Fibroblast of lung (primary cell): ENCODE measurements around the gene VWF. TPM values are rescaled to one million over a fixed set of nuclear protein-coding genes. Genes with fewer than 3 reads are reported as not detected.

Experiments used
- DNase-seq, 2 donors: peaks; one replicate each; pipeline versions ENCODE4 v3.0.0 to v3.0.0-alpha.2; 2010; ENCODE audit warnings: low read depth in 2 of 2
- H2AFZ ChIP-seq: 2 replicates; pipeline ENCODE4 v1.5.1; 2012; ENCODE audit warnings: low read length, control low read depth, inconsistent platforms
- H3K27ac ChIP-seq: 2 replicates; pipeline ENCODE4 v1.5.1; 2011; ENCODE audit warnings: low read length, control low read depth; ENCODE audit not compliant: insufficient read depth
- H3K27me3 ChIP-seq: 2 replicates; pipeline ENCODE4 v1.5.1; 2011; ENCODE audit warnings: mild to moderate bottlenecking, low read length; ENCODE audit not compliant: control insufficient read depth, insufficient read depth
- H3K36me3 ChIP-seq: 2 replicates; pipeline ENCODE4 v1.5.1; 2011; ENCODE audit warnings: low read length; ENCODE audit not compliant: control insufficient read depth, insufficient read depth
- H3K4me1 ChIP-seq: 2 replicates; pipeline ENCODE4 v1.5.1; 2011; ENCODE audit warnings: low read length; ENCODE audit not compliant: control insufficient read depth, insufficient read depth; ENCODE audit errors: extremely low read depth
- H3K4me2 ChIP-seq: 2 replicates; pipeline ENCODE4 v1.5.1; 2011; ENCODE audit warnings: low read length, control low read depth; ENCODE audit not compliant: insufficient read depth; ENCODE audit errors: extremely low read depth
- H3K4me3 ChIP-seq, 4 experiments: fragments of 200-600 bp in 1 of 4; sonication (generic) in 1 of 4; replicated peaks in 1 of 4; 2 replicates each; pipeline ENCODE4 v1.5.1; 2011 to 2016; ENCODE audit warnings: low read length in 4 of 4, low read depth in 3 of 4, mild to moderate bottlenecking in 3 of 4, control low read depth in 2 of 4, inconsistent platforms in 1 of 4, mixed read lengths in 1 of 4; ENCODE audit not compliant: insufficient read depth in 1 of 4; ENCODE audit errors: control extremely low read depth in 1 of 4
- H3K79me2 ChIP-seq: 2 replicates; pipeline ENCODE4 v1.5.1; 2012; ENCODE audit warnings: mild to moderate bottlenecking, low read length, inconsistent platforms; ENCODE audit not compliant: control insufficient read depth, insufficient read depth
- H3K9ac ChIP-seq: 2 replicates; pipeline ENCODE4 v1.5.1; 2011; ENCODE audit warnings: mild to moderate bottlenecking, low read length, control low read depth; ENCODE audit not compliant: insufficient read depth
- H3K9me3 ChIP-seq: 2 replicates; pipeline ENCODE4 v1.5.1; 2012; ENCODE audit warnings: low read depth, low read length; ENCODE audit not compliant: control insufficient read depth, insufficient read depth
- H4K20me1 ChIP-seq: 2 replicates; pipeline ENCODE4 v1.5.1; 2011; ENCODE audit warnings: low read length; ENCODE audit not compliant: control insufficient read depth, insufficient read depth; ENCODE audit errors: extremely low read depth
- EZH2 ChIP-seq: IDR thresholded peaks from 2 replicates; pipeline ENCODE4 v1.5.1; 2012; ENCODE audit warnings: low read length, control low read depth, mild to moderate bottlenecking; ENCODE audit errors: missing control alignments
- polyA plus RNA-seq, 2 donors: library from polyadenylated mRNA; depleted of rRNA in 1 of 2; stranded (reverse) in 1 of 2; unstranded in 1 of 2; fragments of >200 nt; gene quantifications; 2 replicates each; pipeline ENCODE4 v1.2.1, GENCODE V29; 2011 to 2012; ENCODE audit warnings: missing spikeins in 1 of 2
- total RNA-seq: library from RNA; depleted of rRNA; stranded (reverse); fragments of >200 nt; gene quantifications from 2 replicates; pipeline ENCODE4 v1.2.1, GENCODE V29; 2014
- TF ChIP-seq, protein P1 (sequence below), 2 donors: IDR thresholded peaks in 1 of 2; conservative IDR thresholded peaks in 1 of 2; 1 replicate in 1 of 2; 2 replicates in 1 of 2; pipeline ENCODE4 v1.5.1; 2011 to 2012; ENCODE audit warnings: low read length in 2 of 2, control low read depth in 1 of 2, inconsistent platforms in 1 of 2, low read depth in 1 of 2, mild to moderate bottlenecking in 1 of 2

The VWF gene
- total and polyA plus RNA-seq, 2 donors (not counting 1 experiment from before 2014, with no cell fraction given) = 0.15 to 1.7 TPM

DNA sequence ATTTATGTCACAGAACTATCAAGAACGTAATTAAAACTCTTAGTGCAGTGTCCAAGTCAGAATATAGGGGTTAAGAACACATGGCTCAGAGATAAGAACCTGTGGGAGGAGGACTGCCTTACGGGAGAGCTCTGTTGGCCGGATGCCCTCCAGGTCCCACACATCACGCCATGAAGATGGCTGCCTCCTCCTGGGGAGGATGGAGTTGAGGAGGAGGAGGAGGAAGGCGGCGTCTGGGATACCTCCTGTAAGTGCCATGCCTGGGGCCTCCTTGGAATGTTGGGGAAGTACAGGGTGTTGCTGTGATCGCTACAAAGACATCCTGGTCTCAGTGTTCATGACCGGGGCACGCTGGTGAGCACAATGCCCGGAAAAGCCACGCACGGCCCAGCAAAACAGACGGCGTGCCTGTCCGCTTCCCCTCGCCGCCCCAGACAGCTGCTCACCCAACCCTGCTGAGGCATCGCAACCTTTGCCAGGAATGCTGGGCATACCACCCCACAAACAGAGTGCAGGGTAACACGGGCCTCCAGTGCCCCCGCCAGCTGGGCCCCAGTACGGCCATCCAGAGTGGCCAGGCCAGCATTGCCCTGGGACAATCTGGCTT is 47.0 kb upstream of the VWF start:
- Histone ChIP-seq H3K4me1 (peaks cover 15% of the 10 kb centered on the region), H3K9ac (no peak overlapping the region), H3K4me2 (no peak overlapping the region), H4K20me1 (no peaks in the 10 kb centered on the region), H3K79me2 (no peaks in the 10 kb centered on the region), H3K4me3 (no peak overlapping the region), H3K27me3 (no peaks in the 10 kb centered on the region), H3K27ac (no peak overlapping the region), H3K9me3 (no peaks in the 10 kb centered on the region), H3K36me3 (no peaks in the 10 kb centered on the region), H2AFZ (no peak overlapping the region)
- DNase-seq = no peak
- TF ChIP-seq EZH2 = no peak
- TF ChIP-seq, protein P1, sequence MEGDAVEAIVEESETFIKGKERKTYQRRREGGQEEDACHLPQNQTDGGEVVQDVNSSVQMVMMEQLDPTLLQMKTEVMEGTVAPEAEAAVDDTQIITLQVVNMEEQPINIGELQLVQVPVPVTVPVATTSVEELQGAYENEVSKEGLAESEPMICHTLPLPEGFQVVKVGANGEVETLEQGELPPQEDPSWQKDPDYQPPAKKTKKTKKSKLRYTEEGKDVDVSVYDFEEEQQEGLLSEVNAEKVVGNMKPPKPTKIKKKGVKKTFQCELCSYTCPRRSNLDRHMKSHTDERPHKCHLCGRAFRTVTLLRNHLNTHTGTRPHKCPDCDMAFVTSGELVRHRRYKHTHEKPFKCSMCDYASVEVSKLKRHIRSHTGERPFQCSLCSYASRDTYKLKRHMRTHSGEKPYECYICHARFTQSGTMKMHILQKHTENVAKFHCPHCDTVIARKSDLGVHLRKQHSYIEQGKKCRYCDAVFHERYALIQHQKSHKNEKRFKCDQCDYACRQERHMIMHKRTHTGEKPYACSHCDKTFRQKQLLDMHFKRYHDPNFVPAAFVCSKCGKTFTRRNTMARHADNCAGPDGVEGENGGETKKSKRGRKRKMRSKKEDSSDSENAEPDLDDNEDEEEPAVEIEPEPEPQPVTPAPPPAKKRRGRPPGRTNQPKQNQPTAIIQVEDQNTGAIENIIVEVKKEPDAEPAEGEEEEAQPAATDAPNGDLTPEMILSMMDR (conservative IDR thresholded peaks at IDR 0.05 in 1 of 2, IDR thresholded peaks at IDR 0.05 in 1 of 2; ENCODE audit: low read depth in 1 of 2, low read length in 2 of 2) = no peak

DNA sequence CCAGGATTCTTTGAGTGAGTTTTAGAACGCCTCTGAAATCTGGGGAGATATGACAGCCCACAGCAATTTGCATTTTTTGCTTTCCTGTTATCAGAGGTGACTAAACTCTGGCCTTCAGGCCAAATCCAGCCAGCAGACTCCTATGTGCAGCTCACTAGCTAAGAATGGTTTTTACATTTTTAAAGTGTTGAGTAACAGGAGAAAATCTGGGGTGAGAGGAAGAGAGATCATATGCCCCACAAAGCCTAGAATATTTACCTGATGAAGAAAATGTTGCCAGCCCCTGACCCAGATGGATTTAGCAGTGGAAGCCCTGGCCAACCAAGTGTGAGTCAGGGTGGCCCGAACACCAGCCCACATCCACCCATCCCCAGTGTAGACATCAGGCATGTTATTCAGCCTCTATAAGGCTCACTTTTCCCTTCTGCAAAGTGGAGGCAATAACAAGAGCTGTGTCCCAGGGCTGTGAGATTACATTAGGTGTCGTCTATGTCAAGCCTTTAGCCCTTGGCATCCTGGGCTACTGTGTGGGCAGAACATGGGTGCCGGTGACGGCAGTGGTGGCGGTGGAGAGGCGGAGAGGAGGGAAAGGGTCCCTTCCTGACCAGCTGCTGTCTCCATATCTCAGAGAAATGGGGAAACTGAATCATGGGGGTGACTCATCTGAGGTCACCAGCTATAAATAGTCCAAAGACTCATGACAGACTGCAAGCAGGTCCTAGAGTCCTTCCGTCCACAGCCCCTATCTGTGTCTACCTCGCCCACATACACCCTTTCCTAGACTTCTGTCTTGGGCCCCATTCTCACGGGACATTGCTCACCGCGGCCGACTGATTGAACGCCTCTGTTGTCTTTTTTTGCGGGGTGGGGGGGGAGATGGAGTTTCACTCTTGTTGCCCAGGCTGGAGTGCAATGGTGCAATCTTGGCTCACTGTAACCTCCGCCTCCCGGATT is 43.1 kb upstream of the VWF start:
- Histone ChIP-seq H3K27ac (peak overlapping the region; percentile 98), H3K4me2 (peak overlapping the region; percentile 76), H3K9me3 (no peaks in the 10 kb centered on the region), H3K9ac (peak overlapping the region; percentile 58), H3K27me3 (no peaks in the 10 kb centered on the region), H2AFZ (peak overlapping the region; percentile 30), H4K20me1 (no peaks in the 10 kb centered on the region), H3K4me1 (peaks cover 20% of the 10 kb centered on the region), H3K4me3 (no peak overlapping the region), H3K79me2 (no peaks in the 10 kb centered on the region), H3K36me3 (no peaks in the 10 kb centered on the region)
- TF ChIP-seq, protein P1 (conservative IDR thresholded peaks at IDR 0.05 in 1 of 2, IDR thresholded peaks at IDR 0.05 in 1 of 2; ENCODE audit: low read depth in 1 of 2, low read length in 2 of 2) = no peak
- no peak for TF ChIP-seq EZH2
- DNase-seq = peak; percentile 94 to 98

DNA sequence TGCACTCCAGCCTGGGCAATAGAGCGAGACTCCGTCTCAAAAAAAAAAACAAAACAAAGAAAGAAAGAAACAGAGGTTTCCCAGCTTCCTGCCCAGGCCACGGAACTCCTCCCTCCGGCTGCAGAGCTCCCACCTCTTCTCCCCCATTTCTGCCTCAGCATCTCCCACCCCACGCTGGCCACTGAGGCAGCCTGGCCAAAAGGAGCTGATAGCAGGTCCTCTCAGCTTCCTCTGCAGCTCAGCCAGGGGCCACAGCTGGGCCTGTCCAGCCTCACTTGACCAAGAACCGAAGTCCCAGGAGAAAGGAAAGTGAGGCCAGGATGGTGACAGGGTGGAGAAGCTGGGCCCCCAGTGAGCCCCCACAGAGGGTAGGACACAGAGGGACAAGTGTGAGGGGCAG is 42.3 kb upstream of the VWF start:
- TF ChIP-seq, protein P1 (conservative IDR thresholded peaks at IDR 0.05 in 1 of 2, IDR thresholded peaks at IDR 0.05 in 1 of 2; ENCODE audit: low read depth in 1 of 2, low read length in 2 of 2) = no peak
- TF ChIP-seq EZH2 = no peak
- H3K4me1 ChIP-seq = peaks cover 20% of the 10 kb centered on the region
- H3K9ac ChIP-seq = peak overlapping the region; percentile 32
- no peaks in the 10 kb centered on the region for H3K27me3 ChIP-seq
- H3K79me2 ChIP-seq = no peaks in the 10 kb centered on the region
- H4K20me1 ChIP-seq = no peaks in the 10 kb centered on the region
- no peak overlapping the region for H3K4me3 ChIP-seq
- no peaks in the 10 kb centered on the region for H3K9me3 ChIP-seq
- peak overlapping the region; percentile 98 for H3K27ac ChIP-seq
- no peak for DNase-seq
- no peak overlapping the region for H2AFZ ChIP-seq
- H3K4me2 ChIP-seq = peak overlapping the region; percentile 76
- H3K36me3 ChIP-seq = no peaks in the 10 kb centered on the region
